M059J (cell line): ENCODE data around the gene ARID5B. TPM values are rescaled to one million over a fixed set of nuclear protein-coding genes. Genes with fewer than 3 reads are reported as not detected.

Experiments
- DNase-seq: peaks from one replicate; pipeline ENCODE4 v3.0.0-alpha.2; 2012; ENCODE audit warnings: low read depth
- total RNA-seq: library from RNA; depleted of rRNA; stranded (reverse); fragments of >200 nt; shearing (Covaris generic); gene quantifications from 2 replicates; pipeline ENCODE4 v1.2.3, GENCODE V29; 2014

The ARID5B gene
- total RNA-seq, 1 experiment from 2014 or later = 43.9 TPM

GRCh38 chr10:61991166-61991565 is 89.7 kb downstream of the ARID5B start:
- DNase-seq = no peak

- DNase-seq = peak; percentile 66
These were observed 90.6 kb downstream of the ARID5B start for GRCh38 chr10:61992059-61992460.

DNA sequence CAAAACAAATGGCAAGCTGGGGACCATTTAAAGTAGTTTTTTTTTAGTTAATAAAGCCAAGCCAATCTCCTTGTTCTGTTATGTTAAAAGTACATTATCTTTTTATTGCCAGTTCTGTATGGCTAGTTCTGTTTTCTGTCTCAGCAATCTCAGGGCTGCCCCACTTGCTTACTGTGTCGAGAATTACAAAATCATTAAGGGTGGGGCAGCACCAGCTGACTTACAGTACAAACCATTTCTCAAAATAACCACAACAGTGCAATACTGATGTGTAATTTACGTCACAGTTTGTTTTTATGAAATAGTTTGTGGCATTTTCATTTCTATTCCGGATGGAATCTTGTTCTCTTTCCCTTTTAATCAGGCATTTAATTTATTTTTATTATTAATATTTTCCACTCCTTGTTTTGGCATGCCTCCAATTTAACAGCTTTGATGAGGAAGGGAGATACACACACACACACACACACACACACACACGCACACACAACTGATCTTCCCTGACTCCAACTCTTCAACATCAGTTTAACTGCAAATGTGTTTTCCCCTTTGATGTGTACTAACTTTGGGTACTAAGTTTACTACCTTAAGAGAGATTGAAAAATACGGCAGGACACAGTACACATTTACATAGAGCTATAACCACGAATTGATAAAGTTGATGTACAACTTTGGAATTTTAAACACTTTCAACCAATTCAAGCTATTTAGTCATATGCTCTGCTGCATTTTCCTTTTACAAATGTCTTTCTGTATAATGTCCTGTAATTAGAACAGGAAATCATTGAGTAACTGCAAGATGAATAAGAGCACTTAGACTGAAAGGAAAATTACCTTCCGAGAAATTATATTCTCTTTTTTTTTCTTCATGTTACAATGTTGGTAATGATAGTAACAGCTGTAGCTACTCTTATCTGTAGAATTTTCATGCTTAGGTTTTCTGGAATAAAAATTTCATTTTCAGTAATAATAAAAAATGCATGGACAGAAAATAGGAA is 91.5 kb downstream of the ARID5B start:
- peak; percentile 61 for DNase-seq

GRCh38 chr10:61993711-61994401 is 92.4 kb downstream of the ARID5B start:
- no peak for DNase-seq

GRCh38 chr10:61994405-61995219 is 93.1 kb downstream of the ARID5B start:
- DNase-seq = no peak

DNA sequence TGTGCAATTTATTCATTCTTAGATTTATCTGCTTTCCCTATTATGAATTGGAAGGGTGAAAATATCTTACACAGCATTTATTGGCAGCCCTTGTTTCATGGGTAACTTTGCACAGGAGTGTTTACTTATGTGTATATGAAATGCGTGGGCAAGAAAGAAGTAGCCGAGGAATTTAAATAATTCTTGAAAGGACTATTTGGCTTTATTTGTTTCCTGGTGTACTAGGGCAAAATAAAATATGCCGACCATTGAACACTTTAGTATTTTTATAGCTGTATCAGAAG is 93.7 kb downstream of the ARID5B start:
- no peak for DNase-seq

DNA sequence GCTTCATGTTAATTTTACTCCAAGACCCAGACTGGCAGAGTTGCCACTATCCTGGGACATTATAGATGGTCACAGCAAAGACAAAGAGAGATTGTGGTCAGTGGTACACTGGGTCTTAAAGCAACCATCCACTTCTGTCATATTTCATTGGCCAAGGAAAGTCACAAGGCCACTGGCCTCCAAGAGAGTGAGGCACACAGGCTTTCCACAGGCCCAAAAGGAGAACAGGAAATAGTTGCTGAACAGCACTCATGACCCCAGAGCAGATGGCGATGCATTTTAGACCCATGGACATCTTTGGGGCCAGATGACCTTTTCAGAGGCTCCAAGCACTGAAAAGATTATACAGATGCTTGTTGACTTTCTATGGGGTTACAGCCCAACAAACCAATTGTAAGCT is 97.4 kb downstream of the ARID5B start:
- no peak for DNase-seq

- no peak for DNase-seq
These were observed 98.6 kb downstream of the ARID5B start for GRCh38 chr10:62000037-62000603.

DNA sequence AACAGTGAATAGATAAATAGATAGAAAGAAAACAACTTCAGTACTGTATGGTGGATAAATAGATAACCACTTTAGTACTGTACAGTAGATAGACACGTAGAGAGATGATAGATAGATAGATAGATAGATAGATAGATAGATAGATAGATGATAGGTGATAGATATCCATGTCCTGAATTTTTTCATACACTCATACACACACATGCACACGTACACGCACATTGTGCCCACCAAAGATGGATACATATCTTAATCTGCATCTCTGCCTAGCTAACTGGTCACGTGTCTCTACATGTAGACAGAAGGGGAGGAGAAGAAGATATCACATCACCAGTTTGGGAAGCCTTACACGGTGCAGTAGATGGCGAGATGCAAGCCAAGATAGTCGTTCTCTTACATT is 99.2 kb downstream of the ARID5B start:
- DNase-seq = no peak

DNA sequence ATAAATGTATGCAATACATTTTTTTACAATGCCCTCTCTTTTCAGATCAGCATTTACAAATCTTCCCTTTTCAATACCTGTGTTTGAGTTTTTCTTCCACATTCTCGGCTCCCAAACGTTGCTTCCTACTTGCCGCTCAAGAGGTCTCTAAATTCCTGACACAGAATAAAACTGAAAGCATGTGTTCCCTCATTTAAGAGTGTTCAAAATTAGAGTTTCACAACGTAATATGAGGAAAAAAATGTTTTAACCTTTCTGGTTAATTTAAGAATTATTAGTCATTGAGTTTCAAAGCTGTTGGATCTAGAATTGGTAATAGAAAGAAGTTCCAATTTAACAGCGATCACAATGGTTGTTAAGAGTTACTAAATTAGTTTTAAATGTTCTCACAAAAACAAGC is 100.4 kb downstream of the ARID5B start:
- DNase-seq = no peak

DNA sequence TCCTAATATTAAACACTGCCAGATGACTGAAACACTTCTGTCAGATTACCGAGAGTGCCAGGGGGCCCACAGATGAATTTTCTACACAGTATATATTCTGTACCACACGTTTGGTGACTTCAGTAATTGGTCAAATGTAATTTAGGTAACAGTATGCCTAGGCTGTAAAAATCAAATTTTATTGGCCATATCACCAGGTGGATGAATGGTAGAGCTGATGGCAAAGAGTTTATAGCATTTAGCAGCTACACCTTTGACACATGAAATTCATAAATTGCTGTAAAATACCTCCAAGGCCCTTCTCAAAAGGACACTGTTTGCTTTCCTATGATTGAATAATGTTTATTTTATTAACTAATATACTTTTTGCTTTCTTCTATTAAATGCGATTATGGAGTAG is 101.3 kb downstream of the ARID5B start:
- no peak for DNase-seq

- no peak for DNase-seq
These were observed 102.5 kb downstream of the ARID5B start for GRCh38 chr10:62004042-62004441.

- DNase-seq = no peak
These were observed 103.8 kb downstream of the ARID5B start for GRCh38 chr10:62005281-62005680.

GRCh38 chr10:62005687-62006086 is 104.2 kb downstream of the ARID5B start:
- peak; percentile 66 for DNase-seq

DNA sequence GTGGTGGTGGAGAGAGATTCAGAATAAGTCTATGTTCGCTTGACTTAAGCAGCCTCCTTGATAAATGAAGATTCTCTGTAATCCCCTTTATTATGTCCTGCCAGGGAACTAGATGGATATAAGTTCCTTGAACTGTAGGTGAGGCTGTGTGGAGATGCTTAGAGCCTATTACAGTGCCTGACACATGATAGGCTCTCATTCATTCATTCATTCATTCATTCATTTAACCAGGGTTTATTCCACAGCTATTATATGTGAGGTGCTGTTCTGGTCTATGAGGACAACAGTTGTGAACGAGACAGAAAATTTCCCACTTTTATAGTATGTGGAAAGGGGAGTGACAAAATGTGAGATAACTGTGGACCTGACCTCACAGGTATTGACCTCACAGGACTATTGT is 105.6 kb downstream of the ARID5B start:
- no peak for DNase-seq

DNA sequence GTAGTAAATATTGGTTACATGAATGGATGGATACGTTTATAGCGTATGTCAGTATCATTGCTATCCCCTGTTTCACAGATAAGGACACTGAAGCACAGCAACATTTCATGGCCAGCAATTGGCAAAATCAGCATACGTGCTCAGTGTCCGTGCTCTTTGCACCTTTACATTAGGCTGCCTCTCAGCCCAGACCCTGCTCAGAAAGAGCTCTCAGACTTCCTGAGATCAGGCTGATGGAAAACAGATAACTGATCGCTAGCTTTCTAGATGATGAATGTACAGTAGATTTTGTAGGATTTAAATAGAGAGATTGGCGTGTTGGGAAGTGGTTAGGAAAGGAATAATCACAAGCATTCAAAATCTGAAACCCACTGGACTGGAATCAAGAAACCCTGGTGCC is 106.7 kb downstream of the ARID5B start:
- no peak for DNase-seq

GRCh38 chr10:62008946-62009345 is 107.4 kb downstream of the ARID5B start:
- DNase-seq = no peak

DNA sequence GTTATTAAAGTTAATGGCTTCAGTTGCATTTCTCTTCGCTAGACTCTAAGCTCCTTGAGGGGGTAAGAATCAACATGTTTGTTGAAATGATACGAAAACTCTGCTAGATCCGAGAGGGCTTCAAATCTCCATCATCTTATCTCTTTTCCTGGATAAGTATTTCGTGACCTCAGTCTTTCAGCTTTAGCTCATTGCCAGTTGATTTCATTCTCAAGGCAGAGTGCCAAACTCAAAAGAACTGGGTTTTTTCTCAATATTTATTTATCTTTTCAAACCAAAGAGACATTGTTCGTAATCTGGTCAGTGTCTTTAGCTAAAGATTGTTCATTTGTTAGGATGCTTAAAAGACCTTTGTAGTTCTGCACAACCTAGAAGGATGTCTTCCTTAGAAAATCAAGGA is 108.9 kb downstream of the ARID5B start:
- no peak for DNase-seq

DNA sequence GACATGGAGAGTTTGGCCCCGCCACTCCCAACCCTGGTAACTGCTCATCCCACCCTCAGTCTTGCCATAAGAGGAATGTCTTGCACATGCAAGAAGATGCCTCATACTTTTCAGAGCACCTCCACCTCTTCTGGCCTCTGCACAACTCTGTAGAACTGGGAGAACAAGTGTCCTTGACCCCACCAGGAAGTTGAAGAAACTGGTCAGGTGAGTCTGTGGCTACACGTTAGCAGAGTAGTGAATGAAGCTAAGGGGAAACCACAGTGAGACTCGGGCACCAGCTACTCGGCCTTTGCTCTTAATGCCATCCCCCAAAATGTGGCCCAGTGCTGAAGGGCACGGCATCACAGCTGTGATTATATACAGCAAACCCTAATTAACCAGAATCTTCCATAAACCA is 110.1 kb downstream of the ARID5B start:
- DNase-seq = no peak

- DNase-seq = no peak
These were observed 110.8 kb downstream of the ARID5B start for GRCh38 chr10:62012318-62012717.

GRCh38 chr10:62014510-62014909 is 113.0 kb downstream of the ARID5B start:
- no peak for DNase-seq

DNA sequence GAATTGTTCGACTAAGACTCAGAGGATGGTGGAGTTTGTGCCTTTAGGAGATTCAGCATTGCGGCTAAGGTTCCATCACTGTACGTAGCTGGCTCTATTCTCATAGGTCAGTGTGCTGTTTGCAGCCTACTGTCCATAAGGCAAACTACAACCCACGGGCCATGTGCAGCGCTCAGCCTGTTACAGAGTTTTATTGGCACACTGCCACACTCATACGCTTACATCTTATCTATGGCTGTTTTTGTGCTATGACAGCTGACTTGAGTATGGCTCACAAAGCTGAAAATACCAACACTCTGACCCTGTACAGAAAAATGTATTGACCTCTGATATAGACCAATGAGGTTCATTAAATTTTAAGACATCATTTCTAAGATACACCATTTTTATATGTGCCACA is 114.5 kb downstream of the ARID5B start:
- no peak for DNase-seq
